ENCODE results near the gene CERS6. TPM values are rescaled to one million over a fixed set of nuclear protein-coding genes. Genes with fewer than 3 reads are reported as not detected.
"Not testable (repeated sequence)": the region's sequence is repeated elsewhere in the genome, so short reads cannot be mapped to it uniquely, and the experiment has no call there.

The CERS6 gene
- total RNA-seq, 1 donor from 2014 or later: 30.9 TPM

- Mint-ChIP-seq H3K4me1 (ENCODE audit: unreplicated experiment) (peaks cover 8% of the 10 kb centered on the region), H3K27ac (ENCODE audit: unreplicated experiment) (no peak overlapping the region), H3K9me3 (ENCODE audit: unreplicated experiment) (peaks cover 9% of the 10 kb centered on the region), H3K27me3 (ENCODE audit: unreplicated experiment) (no peaks in the 10 kb centered on the region), H3K36me3 (ENCODE audit: unreplicated experiment) (peaks cover 5% of the 10 kb centered on the region), H3K4me3 (ENCODE audit: unreplicated experiment) (no peak overlapping the region)
- DNase-seq (ENCODE audit: extremely low spot score, unreplicated experiment): no peak
- TF ChIP-seq, protein P1, sequence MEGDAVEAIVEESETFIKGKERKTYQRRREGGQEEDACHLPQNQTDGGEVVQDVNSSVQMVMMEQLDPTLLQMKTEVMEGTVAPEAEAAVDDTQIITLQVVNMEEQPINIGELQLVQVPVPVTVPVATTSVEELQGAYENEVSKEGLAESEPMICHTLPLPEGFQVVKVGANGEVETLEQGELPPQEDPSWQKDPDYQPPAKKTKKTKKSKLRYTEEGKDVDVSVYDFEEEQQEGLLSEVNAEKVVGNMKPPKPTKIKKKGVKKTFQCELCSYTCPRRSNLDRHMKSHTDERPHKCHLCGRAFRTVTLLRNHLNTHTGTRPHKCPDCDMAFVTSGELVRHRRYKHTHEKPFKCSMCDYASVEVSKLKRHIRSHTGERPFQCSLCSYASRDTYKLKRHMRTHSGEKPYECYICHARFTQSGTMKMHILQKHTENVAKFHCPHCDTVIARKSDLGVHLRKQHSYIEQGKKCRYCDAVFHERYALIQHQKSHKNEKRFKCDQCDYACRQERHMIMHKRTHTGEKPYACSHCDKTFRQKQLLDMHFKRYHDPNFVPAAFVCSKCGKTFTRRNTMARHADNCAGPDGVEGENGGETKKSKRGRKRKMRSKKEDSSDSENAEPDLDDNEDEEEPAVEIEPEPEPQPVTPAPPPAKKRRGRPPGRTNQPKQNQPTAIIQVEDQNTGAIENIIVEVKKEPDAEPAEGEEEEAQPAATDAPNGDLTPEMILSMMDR (IDR thresholded peaks at IDR 0.05): no peak
Measured at GRCh38 chr2:168496906-168497305, 40.8 kb downstream of the CERS6 start.

DNA sequence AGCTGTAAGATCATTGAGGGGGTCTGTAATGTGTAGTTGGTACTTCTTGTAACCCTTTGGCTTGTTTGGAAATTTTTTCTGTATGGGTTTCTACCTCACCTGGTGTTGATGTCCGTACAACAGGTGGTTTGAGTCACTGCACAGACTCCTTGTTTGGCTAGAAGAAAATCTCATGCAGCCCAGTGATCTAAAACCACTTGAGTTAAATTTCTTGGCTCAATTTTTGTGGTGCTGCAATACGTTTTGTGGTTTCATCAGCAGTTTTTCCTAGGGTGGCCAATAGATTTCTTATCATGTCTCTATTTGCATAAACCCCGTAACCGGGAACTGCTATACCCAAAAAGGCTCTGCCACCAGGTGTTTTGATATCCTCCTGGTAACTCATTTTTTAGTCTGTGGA lies 43.4 kb downstream of the CERS6 start:
- peaks cover 8% of the 10 kb centered on the region for H3K9me3 Mint-ChIP-seq (ENCODE audit: unreplicated experiment)
- no peak overlapping the region for H3K27ac Mint-ChIP-seq (ENCODE audit: unreplicated experiment)
- TF ChIP-seq, protein P1 (IDR thresholded peaks at IDR 0.05): no peak
- no peak overlapping the region for H3K4me3 Mint-ChIP-seq (ENCODE audit: unreplicated experiment)
- no peak for DNase-seq (ENCODE audit: extremely low spot score, unreplicated experiment)
- H3K27me3 Mint-ChIP-seq (ENCODE audit: unreplicated experiment): no peaks in the 10 kb centered on the region
- peaks cover 4% of the 10 kb centered on the region for H3K36me3 Mint-ChIP-seq (ENCODE audit: unreplicated experiment)
- H3K4me1 Mint-ChIP-seq (ENCODE audit: unreplicated experiment): peaks cover 8% of the 10 kb centered on the region

DNA sequence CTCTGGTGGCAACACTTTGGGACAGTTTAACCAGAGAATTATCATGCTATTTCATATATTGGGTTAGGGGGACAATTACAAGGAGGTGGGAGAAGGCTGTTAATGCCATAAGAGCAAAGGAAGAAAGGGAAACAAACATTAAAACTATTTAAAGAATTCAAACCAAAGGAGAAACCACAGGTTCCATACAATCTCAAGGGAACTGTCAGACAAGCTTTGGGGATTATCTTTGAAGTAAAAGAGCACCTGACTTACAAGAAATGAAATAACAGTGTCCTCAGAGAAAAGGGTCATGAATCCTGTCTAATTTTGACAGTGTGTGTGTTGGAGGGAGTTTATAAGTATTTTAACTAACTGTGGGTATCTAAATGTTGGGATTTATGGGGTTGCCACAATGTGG lies 44.4 kb downstream of the CERS6 start:
- peaks cover 8% of the 10 kb centered on the region for H3K9me3 Mint-ChIP-seq (ENCODE audit: unreplicated experiment)
- H3K4me3 Mint-ChIP-seq (ENCODE audit: unreplicated experiment): no peak overlapping the region
- TF ChIP-seq, protein P1 (IDR thresholded peaks at IDR 0.05): no peak
- no peak overlapping the region for H3K27ac Mint-ChIP-seq (ENCODE audit: unreplicated experiment)
- no peaks in the 10 kb centered on the region for H3K27me3 Mint-ChIP-seq (ENCODE audit: unreplicated experiment)
- H3K4me1 Mint-ChIP-seq (ENCODE audit: unreplicated experiment): peaks cover 8% of the 10 kb centered on the region
- DNase-seq (ENCODE audit: extremely low spot score, unreplicated experiment): no peak
- H3K36me3 Mint-ChIP-seq (ENCODE audit: unreplicated experiment): peaks cover 4% of the 10 kb centered on the region

- Mint-ChIP-seq H3K36me3 (ENCODE audit: unreplicated experiment) (peaks cover 2% of the 10 kb centered on the region), H3K27me3 (ENCODE audit: unreplicated experiment) (no peaks in the 10 kb centered on the region), H3K4me3 (ENCODE audit: unreplicated experiment) (no peak overlapping the region), H3K27ac (ENCODE audit: unreplicated experiment) (no peak overlapping the region), H3K4me1 (ENCODE audit: unreplicated experiment) (peaks cover 10% of the 10 kb centered on the region), H3K9me3 (ENCODE audit: unreplicated experiment) (peaks cover 8% of the 10 kb centered on the region)
- DNase-seq (ENCODE audit: extremely low spot score, unreplicated experiment): no peak
- TF ChIP-seq, protein P1 (IDR thresholded peaks at IDR 0.05): no peak
Measured at GRCh38 chr2:168501466-168502065, 45.5 kb downstream of the CERS6 start.

DNA sequence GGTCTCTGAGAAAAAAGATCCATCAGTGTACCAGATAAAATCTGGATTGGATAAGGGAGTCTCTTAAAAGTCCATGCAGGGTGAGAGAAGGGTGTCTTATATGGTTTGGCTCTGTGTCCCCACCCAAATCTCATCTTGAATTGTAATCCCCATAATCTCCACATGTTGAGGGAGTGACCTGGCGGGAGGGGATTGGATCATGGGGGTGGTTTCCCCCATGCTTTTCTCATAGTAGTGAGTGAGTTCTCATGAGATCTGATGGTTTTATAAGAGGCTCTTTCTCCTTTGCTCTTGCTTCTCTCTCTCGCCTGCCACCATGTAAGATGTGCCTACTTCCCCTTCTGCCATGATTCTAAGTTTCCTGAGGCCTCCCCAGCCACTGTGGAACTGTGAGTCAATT lies 46.8 kb downstream of the CERS6 start:
- not testable (repeated sequence) for H3K27me3 Mint-ChIP-seq (ENCODE audit: unreplicated experiment); H3K9me3 Mint-ChIP-seq (ENCODE audit: unreplicated experiment); DNase-seq (ENCODE audit: extremely low spot score, unreplicated experiment); H3K4me3 Mint-ChIP-seq (ENCODE audit: unreplicated experiment); H3K36me3 Mint-ChIP-seq (ENCODE audit: unreplicated experiment); H3K27ac Mint-ChIP-seq (ENCODE audit: unreplicated experiment)
- peaks cover 10% of the 10 kb centered on the region for H3K4me1 Mint-ChIP-seq (ENCODE audit: unreplicated experiment)

GRCh38 chr2:168503901-168504300 lies 47.8 kb downstream of the CERS6 start:
- Mint-ChIP-seq H3K9me3 (ENCODE audit: unreplicated experiment) (peaks cover 8% of the 10 kb centered on the region), H3K4me3 (ENCODE audit: unreplicated experiment) (no peak overlapping the region), H3K27me3 (ENCODE audit: unreplicated experiment) (no peaks in the 10 kb centered on the region), H3K4me1 (ENCODE audit: unreplicated experiment) (peaks cover 10% of the 10 kb centered on the region), H3K27ac (ENCODE audit: unreplicated experiment) (no peak overlapping the region), H3K36me3 (ENCODE audit: unreplicated experiment) (peaks cover 2% of the 10 kb centered on the region)
- TF ChIP-seq, protein P1 (IDR thresholded peaks at IDR 0.05): no peak
- DNase-seq (ENCODE audit: extremely low spot score, unreplicated experiment): no peak
